ENCODE results near the gene TRABD. TPM values are rescaled to one million over a fixed set of nuclear protein-coding genes. Genes with fewer than 3 reads are reported as not detected.

The TRABD gene
- total and polyA plus RNA-seq, 11 donors: 14.3 to 32.9 (median 18.0) TPM

GRCh38 chr22:50216684-50217520 is 31.2 kb downstream of the TRABD start:
- no peak for ATAC-seq
- Histone ChIP-seq H3K36me3 (peaks cover 2 to 94% (median 84%) of the 10 kb centered on the region in 9 donors), H3K4me1 (peaks cover 0 to 14% (median 4%) of the 10 kb centered on the region in 12 donors), H3K27me3 (no peaks in the 10 kb centered on the region), H3K27ac (no peak overlapping the region), H3K4me3 (no peak overlapping the region), H3K9me3 (no peaks in the 10 kb centered on the region)
- WGBS, 4 donors: 93 to 96% (median 95%) methylated on average over 27 to 57 of the region's 57 CpGs
- no peak for DNase-seq
- no peak for TF ChIP-seq POLR2A (IDR thresholded peaks at IDR 0.05)
- TF ChIP-seq, protein P1, sequence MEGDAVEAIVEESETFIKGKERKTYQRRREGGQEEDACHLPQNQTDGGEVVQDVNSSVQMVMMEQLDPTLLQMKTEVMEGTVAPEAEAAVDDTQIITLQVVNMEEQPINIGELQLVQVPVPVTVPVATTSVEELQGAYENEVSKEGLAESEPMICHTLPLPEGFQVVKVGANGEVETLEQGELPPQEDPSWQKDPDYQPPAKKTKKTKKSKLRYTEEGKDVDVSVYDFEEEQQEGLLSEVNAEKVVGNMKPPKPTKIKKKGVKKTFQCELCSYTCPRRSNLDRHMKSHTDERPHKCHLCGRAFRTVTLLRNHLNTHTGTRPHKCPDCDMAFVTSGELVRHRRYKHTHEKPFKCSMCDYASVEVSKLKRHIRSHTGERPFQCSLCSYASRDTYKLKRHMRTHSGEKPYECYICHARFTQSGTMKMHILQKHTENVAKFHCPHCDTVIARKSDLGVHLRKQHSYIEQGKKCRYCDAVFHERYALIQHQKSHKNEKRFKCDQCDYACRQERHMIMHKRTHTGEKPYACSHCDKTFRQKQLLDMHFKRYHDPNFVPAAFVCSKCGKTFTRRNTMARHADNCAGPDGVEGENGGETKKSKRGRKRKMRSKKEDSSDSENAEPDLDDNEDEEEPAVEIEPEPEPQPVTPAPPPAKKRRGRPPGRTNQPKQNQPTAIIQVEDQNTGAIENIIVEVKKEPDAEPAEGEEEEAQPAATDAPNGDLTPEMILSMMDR (IDR thresholded peaks at IDR 0.05): no peak
- intact Hi-C loops (cut with DNase I): no loop called here

- 64 to 93% (median 86%) methylated on average over 2 to 21 of the region's 21 CpGs for WGBS, 4 donors
- DNase-seq (no peak), ATAC-seq (no peak)
- no peak overlapping the region for H3K27ac ChIP-seq
- peaks cover 0 to 14% (median 4%) of the 10 kb centered on the region in 12 donors for H3K4me1 ChIP-seq
- H3K9me3 ChIP-seq: no peaks in the 10 kb centered on the region
- no peak overlapping the region for H3K4me3 ChIP-seq
- intact Hi-C loops (cut with DNase I): no loop called here
- peaks cover 2 to 94% (median 86%) of the 10 kb centered on the region in 9 donors for H3K36me3 ChIP-seq
- no peak for TF ChIP-seq POLR2A (IDR thresholded peaks at IDR 0.05)
- TF ChIP-seq, protein P1 (IDR thresholded peaks at IDR 0.05): no peak
- no peaks in the 10 kb centered on the region for H3K27me3 ChIP-seq
These were observed 31.9 kb downstream of the TRABD start for GRCh38 chr22:50217543-50218152.

- 77 to 88% (median 80%) methylated on average over 24 to 43 of the region's 43 CpGs for WGBS, 4 donors
- peak in 2 of 4 donors; percentile 2 to 3 for ATAC-seq
These were observed 32.7 kb downstream of the TRABD start for GRCh38 chr22:50218153-50218995.

More at GRCh38 chr22:50218153-50218995, 32.7 kb downstream of the TRABD start:
- intact Hi-C loops (cut with DNase I): no loop called here
- TF ChIP-seq, protein P1 (IDR thresholded peaks at IDR 0.05): no peak
- TF ChIP-seq POLR2A (IDR thresholded peaks at IDR 0.05): no peak
- DNase-seq: no peak
- no peaks in the 10 kb centered on the region for H3K9me3 ChIP-seq
- no peak overlapping the region for H3K4me3 ChIP-seq
- H3K27me3 ChIP-seq: no peaks in the 10 kb centered on the region
- H3K4me1 ChIP-seq: peaks cover 0 to 14% (median 4%) of the 10 kb centered on the region in 12 donors
- H3K27ac ChIP-seq: no peak overlapping the region
- peaks cover 2 to 94% (median 86%) of the 10 kb centered on the region in 9 donors for H3K36me3 ChIP-seq

Data from heart left ventricle (tissue), 16 donors.